GM21786 (cell line): Measurements from ENCODE around the gene CA5A.
A peak's percentile ranks its signal among the peaks of the same experiment; 100 is the strongest.

Source experiments
- ATAC-seq: cut with Tn5 transposase; IDR thresholded peaks from one replicate; pipeline ENCODE4 v1.9.1; 2021; ENCODE audit not compliant: unreplicated experiment

The CA5A gene

GRCh38 chr16:87964049-87964659 lies 27.8 kb upstream of the CA5A start:
- ATAC-seq = no peak

GRCh38 chr16:87963400-87963799 lies 27.1 kb upstream of the CA5A start:
- ATAC-seq = no peak

DNA sequence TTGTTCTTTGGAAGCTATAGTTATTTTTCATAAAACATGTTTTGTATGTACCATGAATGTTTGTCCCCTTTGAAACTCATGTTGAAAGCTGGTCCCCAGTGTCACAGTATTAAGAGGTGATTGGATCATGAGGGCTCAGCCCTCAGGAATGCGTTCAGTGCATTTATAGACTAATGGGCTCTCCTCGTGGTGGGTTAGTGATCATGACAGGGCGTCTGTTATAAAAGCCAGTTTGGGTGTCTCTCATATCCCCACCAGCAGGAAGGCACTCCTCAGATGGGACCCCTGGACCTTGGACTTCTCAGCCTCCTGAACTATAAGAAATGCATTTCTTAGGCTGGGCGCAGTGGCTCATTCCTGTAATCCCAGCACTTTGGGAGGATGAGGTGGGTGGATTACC lies 25.3 kb upstream of the CA5A start:
- ATAC-seq = no peak

DNA sequence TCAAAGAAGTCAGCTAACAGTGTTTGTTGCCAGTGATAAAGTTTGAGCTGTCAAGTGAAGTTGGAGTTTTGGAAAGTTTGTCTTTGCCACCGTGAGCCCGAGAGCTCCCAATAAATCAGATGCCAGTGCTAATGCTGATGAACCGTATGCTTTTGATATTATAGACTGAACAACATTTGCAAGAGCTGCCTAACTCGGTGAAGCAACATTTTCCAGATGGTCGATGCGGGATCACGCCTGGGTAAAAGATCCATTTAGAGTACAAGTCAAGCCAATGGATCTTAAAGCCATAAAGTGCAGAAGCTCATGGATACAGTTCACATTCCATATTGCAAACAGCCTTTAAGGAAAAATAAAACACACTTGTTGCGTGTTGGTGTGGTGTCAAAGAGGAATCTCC lies 24.5 kb upstream of the CA5A start:
- no peak for ATAC-seq

DNA sequence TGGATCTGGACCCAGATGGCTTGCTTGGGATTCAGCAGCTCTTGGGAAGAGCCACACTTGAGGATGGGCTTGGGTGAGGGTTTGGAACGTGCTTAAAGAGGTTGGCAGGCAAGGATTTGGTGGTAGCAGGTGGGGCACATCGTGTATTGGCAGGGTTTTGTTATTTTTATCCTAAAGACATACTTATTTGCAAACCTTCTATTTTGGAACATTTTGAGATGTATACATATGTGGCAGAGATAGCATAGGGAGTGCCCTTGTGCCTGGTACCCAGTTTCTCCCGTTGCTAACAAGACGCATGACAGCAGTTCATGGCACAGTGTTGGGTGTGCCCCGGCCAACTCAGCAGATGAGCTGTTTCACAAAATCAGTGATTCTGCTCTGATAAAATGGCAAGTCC lies 24.0 kb upstream of the CA5A start:
- ATAC-seq = no peak

DNA sequence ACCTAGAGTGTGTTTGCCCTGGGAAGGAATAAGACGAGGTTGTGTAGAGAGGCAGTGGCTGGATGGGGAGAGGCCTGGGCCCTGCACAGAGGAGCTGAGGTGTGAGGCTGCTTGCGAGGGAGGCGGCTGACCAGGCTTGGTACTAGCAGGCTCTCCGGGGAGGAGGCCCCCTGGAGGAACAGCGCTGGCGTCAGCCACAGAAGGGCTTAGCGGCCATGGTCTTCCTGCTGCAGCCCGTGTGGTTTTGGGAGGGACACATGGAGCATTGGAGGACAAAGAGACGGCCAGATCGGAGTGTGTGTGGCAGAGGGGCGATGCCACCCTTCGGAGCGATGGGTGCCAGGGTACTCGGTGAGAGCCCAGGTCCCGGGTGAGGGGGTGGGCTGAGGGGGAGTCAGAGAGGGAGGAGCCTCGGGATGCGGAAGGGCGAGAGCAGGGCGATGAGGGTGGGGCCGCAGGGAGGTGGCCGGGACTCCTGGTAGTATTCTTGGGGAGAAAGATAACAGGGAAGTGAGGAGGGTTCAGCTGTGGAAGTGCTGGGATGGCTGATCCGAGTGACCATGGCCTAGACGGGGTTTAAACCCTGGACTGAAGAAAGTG lies 23.2 kb upstream of the CA5A start:
- ATAC-seq = no peak

- ATAC-seq = no peak
Observed at GRCh38 chr16:87958632-87959031, 22.3 kb upstream of the CA5A start.

DNA sequence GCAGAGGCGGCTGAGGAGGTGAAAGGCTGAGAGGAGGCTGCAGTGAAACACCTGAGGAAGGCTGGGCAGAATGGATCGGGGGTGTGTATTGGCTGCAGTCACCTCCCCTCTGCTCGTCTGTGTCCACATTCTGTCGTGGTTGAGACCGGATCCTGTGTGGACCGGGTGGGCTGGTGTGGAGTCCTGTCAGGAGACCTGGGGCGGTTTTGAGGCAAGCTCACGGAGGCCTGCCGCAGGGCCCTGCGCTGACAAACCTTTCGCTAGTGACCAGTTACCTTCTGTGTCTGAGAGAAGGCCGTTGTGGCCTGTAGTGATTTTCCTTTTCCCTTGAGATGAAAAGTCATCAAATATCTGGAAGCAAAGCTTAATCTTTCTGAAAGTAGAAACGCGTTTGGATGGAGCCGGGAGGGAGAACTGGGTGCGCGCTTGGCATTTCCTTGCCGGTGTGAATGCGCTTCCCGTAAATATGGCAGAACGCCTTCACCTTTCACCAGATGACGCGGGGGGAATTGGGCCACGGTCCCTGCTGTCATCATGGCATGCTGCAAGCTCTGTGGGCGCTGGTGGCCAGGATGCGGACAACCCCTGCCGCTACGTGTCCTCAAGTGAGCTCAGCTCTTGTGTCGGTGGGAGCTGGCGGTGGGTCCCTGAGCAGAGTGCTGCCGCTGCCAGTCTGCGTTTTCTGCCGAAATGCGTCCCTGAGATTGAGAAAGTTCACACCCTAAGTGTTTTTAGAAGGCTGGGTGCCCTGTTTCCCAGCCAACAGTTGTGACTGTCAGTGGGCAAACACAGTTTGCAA lies 21.2 kb upstream of the CA5A start:
- ATAC-seq = no peak

DNA sequence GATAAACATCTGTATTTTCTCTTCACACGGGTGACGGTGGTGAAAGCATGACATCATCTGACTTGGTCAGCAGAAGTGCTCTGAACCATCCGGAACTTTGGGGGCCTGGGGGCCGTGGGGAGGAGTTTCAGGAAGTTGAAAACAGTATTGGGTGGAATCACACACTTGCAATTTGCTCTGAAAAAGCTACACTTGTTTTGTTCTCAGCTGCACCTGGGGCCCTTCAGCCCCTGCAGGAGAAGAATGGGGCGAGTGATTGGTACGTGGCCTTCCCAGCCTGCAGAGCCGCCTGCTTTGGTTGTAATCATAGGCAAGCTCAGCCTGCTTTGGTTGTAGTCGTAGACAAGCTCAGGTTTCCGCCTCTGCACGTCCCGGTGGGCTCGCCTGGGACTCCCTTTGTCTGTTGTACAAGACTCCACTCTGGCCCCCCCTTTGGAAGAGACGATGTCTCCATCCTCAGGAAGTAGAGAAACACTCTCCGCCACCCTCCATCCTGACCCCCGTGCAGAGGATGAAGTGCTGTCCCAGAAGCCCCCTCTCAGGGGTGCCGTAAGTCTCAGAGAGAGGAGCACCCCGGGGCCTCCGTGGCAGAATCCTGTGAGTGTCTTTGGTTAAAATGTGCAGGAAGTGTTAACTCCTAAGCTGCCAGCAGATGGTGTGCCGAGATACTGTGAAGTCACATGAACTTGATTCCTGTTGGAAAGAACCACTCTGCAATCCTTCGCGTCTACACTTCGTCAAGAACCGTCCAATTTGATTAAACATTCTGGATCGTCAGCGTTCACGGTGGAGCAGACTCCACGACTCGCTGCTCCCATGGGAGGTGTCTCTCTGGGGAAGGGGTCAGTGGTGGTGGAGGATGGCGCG lies 20.3 kb upstream of the CA5A start:
- peak; percentile 41 for ATAC-seq

DNA sequence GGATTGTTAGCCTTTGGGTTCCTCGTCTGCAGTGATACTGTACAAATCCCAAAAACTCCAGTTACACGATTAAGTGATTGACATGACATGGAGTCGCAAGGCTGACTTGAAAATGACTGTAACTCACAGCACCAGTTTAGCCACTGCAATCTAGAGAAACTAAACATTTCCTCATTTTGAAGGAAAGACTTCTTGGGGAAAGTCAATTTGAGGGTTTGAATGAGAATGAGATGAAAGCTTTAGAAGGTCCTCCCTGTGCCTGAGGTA lies 19.7 kb upstream of the CA5A start:
- no peak for ATAC-seq

- ATAC-seq = no peak
Observed at GRCh38 chr16:87955302-87956097, 19.2 kb upstream of the CA5A start.

GRCh38 chr16:87954826-87955225 lies 18.5 kb upstream of the CA5A start:
- no peak for ATAC-seq

DNA sequence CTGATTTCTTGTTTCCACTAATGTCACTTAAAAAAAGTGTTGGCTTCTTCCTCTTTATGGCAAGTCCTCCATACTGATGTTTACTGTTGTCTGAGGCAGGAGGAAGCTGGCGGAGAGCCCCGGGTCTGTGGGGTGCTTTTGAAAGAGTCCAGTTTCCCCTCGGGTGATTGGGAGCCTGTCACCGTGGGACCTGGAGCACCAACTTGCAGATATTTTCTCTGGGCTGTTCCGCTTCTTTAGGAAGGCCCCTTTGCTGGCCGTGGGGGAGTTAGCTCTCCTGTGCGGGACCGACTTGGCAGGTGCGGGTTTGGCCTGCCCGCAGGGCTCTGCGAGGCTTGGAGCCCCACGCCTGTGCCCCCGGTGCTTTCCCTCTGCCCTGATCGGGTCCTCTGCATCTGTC lies 18.0 kb upstream of the CA5A start:
- no peak for ATAC-seq

DNA sequence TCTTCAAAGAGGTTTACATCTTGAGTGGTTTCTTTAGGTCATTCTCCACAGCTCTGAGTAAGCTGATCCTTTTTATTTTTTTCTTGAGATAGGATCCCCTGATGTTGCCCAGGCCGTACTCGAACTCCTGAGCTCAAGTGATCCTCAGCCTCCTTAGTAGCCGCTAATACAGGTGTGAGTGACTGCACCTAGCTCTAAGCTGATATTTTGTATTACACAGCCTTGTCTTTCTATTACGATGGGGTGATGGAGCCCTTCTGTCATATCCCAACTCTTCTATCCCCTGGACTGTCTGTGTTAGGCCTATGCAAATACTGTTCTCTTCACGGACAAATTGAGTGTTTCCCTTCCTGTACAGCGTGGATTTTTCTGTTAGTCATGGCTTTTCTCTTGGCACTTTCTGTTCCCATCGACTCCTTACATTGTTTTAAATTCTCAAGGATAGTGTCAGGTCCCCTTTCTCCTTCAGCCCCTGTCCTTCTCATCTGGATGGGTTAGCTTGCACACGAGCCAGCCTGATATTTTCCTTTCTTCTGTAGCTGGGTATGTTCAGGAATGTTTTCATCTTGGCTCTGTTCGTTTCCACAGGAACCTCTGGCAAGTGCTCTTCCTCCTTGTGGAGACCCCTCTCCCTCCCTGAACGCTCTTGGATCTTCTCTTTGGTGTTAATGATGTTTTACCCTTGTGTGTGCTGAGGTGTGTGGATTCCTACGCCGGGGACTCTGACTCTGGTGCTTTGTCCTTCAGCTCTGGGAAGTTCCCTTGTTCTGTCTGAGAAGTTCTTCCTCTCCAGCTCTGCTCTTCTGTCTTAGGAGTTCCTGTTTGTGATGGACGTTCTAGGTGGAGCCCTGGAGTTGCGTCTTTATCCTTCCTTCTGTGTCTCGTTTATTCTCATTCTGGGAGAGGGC lies 17.2 kb upstream of the CA5A start:
- no peak for ATAC-seq

DNA sequence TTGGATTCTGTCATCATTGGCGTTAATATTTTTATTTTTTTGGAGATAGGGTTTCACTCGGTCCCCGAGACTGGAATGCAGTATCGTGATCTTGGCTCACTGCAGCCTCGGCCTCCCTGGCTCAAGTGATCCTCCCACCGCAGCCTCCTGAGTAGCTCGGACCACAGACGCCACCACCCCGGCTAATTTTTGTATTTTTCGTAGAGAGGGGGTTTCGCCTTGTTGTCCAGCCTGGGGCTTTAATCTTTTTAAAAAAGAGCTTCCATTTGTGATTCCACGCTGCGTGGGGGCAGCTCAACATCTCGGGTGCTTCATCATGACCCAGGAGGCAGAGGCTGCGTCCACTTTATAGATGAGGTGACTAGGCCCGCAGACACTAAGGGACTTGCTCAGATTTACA lies 16.4 kb upstream of the CA5A start:
- no peak for ATAC-seq

- ATAC-seq = no peak
Observed at GRCh38 chr16:87951552-87952538, 15.5 kb upstream of the CA5A start.

- peak; percentile 90 for ATAC-seq
Observed at GRCh38 chr16:87950765-87951551, 14.6 kb upstream of the CA5A start, which contains the start of gene BANP. Gene BANP (plus strand): TSS chr16:87951434. CDS start chr16:87975116, 23,682 bp downstream.
